Endodermal cell (in vitro differentiated cells): Measurements from ENCODE around the gene CRKL. TPM values are rescaled to one million over a fixed set of nuclear protein-coding genes. Genes with fewer than 3 reads are reported as not detected.

ENCODE experiments used
- DNase-seq: peaks from one replicate; pipeline ENCODE4 v3.0.0-alpha.2; 2017
- H3K27ac ChIP-seq: 2 replicates; pipeline ENCODE4 v1.5.1; 2013; ENCODE audit warnings: mild to moderate bottlenecking, low read depth, low read length, moderate library complexity
- H3K27me3 ChIP-seq: 2 replicates; pipeline ENCODE4 v1.6.1; 2013; ENCODE audit warnings: mild to moderate bottlenecking, low read length, moderate library complexity; ENCODE audit not compliant: insufficient read depth, control insufficient read depth, poor library complexity, severe bottlenecking
- H3K36me3 ChIP-seq: 2 replicates; pipeline ENCODE4 v1.7.0; 2013; ENCODE audit warnings: mild to moderate bottlenecking, low read length, moderate library complexity; ENCODE audit not compliant: control insufficient read depth, insufficient read depth
- H3K4me1 ChIP-seq: one replicate; pipeline ENCODE4 v1.7.0; 2013; ENCODE audit warnings: low read length; ENCODE audit not compliant: control insufficient read depth, insufficient read depth
- H3K4me3 ChIP-seq: 2 replicates; pipeline ENCODE4 v1.5.1; 2013; ENCODE audit warnings: mild to moderate bottlenecking, low read length, moderate library complexity
- H3K9ac ChIP-seq: 2 replicates; pipeline ENCODE4 v1.6.1; 2013; ENCODE audit warnings: mild to moderate bottlenecking, low read length, moderate library complexity; ENCODE audit not compliant: poor library complexity, severe bottlenecking; ENCODE audit errors: extremely low read depth
- H3K9me3 ChIP-seq: 2 replicates; pipeline ENCODE4 v1.6.1; 2013; ENCODE audit warnings: mild to moderate bottlenecking, low read length, moderate library complexity; ENCODE audit not compliant: control insufficient read depth
- H3K27ac Mint-ChIP-seq: 2 replicates; pipeline ENCODE4 v1.8.0; 2020; ENCODE audit warnings: mixed read lengths
- H3K27me3 Mint-ChIP-seq: 2 replicates; pipeline ENCODE4 v1.8.0; 2021; ENCODE audit warnings: mild to moderate bottlenecking, mixed read lengths; ENCODE audit not compliant: insufficient read depth
- H3K36me3 Mint-ChIP-seq: 2 replicates; pipeline ENCODE4 v1.8.0; 2020; ENCODE audit warnings: low read depth, mixed read lengths
- H3K4me1 Mint-ChIP-seq: 2 replicates; pipeline ENCODE4 v1.8.0; 2020; ENCODE audit warnings: mixed read lengths
- H3K4me3 Mint-ChIP-seq: 2 replicates; pipeline ENCODE4 v1.8.0; 2020; ENCODE audit warnings: mild to moderate bottlenecking, moderate library complexity, mixed read lengths
- H3K9me3 Mint-ChIP-seq: 2 replicates; pipeline ENCODE4 v1.8.0; 2020; ENCODE audit warnings: mild to moderate bottlenecking, mixed read lengths
- CTCF ChIP-seq: fragments of 200-600 bp; sonication (generic); conservative IDR thresholded peaks from 2 replicates; pipeline ENCODE4 v1.5.0; 2021; ENCODE audit warnings: antibody characterized with exemption, mild to moderate bottlenecking
- WGBS, 2 experiments: methylation state at CpG; one replicate each; pipeline versions ENCODE4 v1.1.5 to v1.1.7; 2013; ENCODE audit warnings: missing lambda C conversion rate in 2 of 2, mixed read lengths in 1 of 2; ENCODE audit not compliant: insufficient coverage in 1 of 2, insufficient read length in 1 of 2; 5-methylcytosine and 5-hydroxymethylcytosine counted together
- total RNA-seq, 2 donors: library from RNA; stranded (reverse); fragmentation: NEBNext Ultra II Directional in 1 of 2; extraction: Animal tissue kit (Norgen Biotek cat#: 25700) in 1 of 2; gene quantifications; 2 replicates in 1 of 2; 3 replicates in 1 of 2; pipeline ENCODE4 v1.2.1, GENCODE V29; 2021

CRKL gene
- total RNA-seq, 2 donors from 2014 or later: 89.5 to 104 TPM

- peaks cover 46% of the 10 kb centered on the region for H3K36me3 Mint-ChIP-seq
- no peaks in the 10 kb centered on the region for H3K27me3 Mint-ChIP-seq
- H3K27me3 ChIP-seq: no peaks in the 10 kb centered on the region
- H3K4me1 Mint-ChIP-seq: peaks cover 15% of the 10 kb centered on the region
- H3K9ac ChIP-seq: no peak overlapping the region
- H3K4me3 Mint-ChIP-seq: no peak overlapping the region
- WGBS, 2 experiments: 94 to 95% methylated on average over 12 to 13 of the region's 13 CpGs
- DNase-seq: no peak
- H3K9me3 ChIP-seq: no peaks in the 10 kb centered on the region
- H3K9me3 Mint-ChIP-seq: no peaks in the 10 kb centered on the region
- H3K27ac ChIP-seq: no peak overlapping the region
- TF ChIP-seq CTCF: no peak
- peak overlapping the region; percentile 15 for H3K27ac Mint-ChIP-seq
- H3K4me1 ChIP-seq: peaks cover 13% of the 10 kb centered on the region
- H3K36me3 ChIP-seq: peaks cover 60% of the 10 kb centered on the region
- no peak overlapping the region for H3K4me3 ChIP-seq
Measured at GRCh38 chr22:20949698-20950183, 32.5 kb downstream of the CRKL start.

- 91 to 96% methylated on average over 7 to 9 of the region's 10 CpGs for WGBS, 2 experiments
- Mint-ChIP-seq H3K4me1 (peaks cover 17% of the 10 kb centered on the region), H3K9me3 (no peaks in the 10 kb centered on the region), H3K4me3 (no peak overlapping the region), H3K27me3 (peaks cover 1% of the 10 kb centered on the region), H3K36me3 (peaks cover 46% of the 10 kb centered on the region), H3K27ac (peak overlapping the region; percentile 53)
- Histone ChIP-seq H3K27ac (no peak overlapping the region), H3K4me3 (no peak overlapping the region), H3K27me3 (no peaks in the 10 kb centered on the region), H3K9ac (no peak overlapping the region), H3K36me3 (peaks cover 60% of the 10 kb centered on the region), H3K4me1 (peaks cover 13% of the 10 kb centered on the region), H3K9me3 (no peaks in the 10 kb centered on the region)
- TF ChIP-seq CTCF: no peak
- DNase-seq: no peak
Measured at GRCh38 chr22:20951151-20951931, 34.1 kb downstream of the CRKL start.

- no peaks in the 10 kb centered on the region for H3K27me3 ChIP-seq
- DNase-seq: no peak
- no peak overlapping the region for H3K27ac ChIP-seq
- no peaks in the 10 kb centered on the region for H3K9me3 ChIP-seq
- H3K4me3 ChIP-seq: no peak overlapping the region
- WGBS, 2 experiments: 92 to 93% methylated on average over 4 to 8 of the region's 8 CpGs
- peaks cover 46% of the 10 kb centered on the region for H3K36me3 Mint-ChIP-seq
- H3K36me3 ChIP-seq: peaks cover 56% of the 10 kb centered on the region
- H3K4me1 ChIP-seq: peaks cover 13% of the 10 kb centered on the region
- H3K4me1 Mint-ChIP-seq: peaks cover 17% of the 10 kb centered on the region
- H3K4me3 Mint-ChIP-seq: no peak overlapping the region
- no peak overlapping the region for H3K9ac ChIP-seq
- H3K9me3 Mint-ChIP-seq: no peaks in the 10 kb centered on the region
- TF ChIP-seq CTCF: peak; percentile 25
- peak overlapping the region; percentile 53 for H3K27ac Mint-ChIP-seq
- peaks cover 4% of the 10 kb centered on the region for H3K27me3 Mint-ChIP-seq
Measured at GRCh38 chr22:20951932-20952380, 34.7 kb downstream of the CRKL start.
